ENCODE results near the gene SLC19A1.

- TF ChIP-seq CTCF (IDR thresholded peaks at IDR 0.05) (no peak), POLR2AphosphoS5 (IDR thresholded peaks at IDR 0.05) (no peak)
Observed at GRCh38 chr21:45506241-45506817, 35.9 kb downstream of the SLC19A1 start.
